HFFc6 (cell line): ENCODE measurements around the gene CACNA1C. TPM values are rescaled to one million over a fixed set of nuclear protein-coding genes. Genes with fewer than 3 reads are reported as not detected.

ENCODE experiments used
- DNase-seq: peaks from one replicate; pipeline ENCODE4 v3.0.0-alpha.2; 2018
- H3K27ac Mint-ChIP-seq: 2 replicates; pipeline ENCODE4 v1.8.0; 2020; ENCODE audit warnings: mild to moderate bottlenecking, mixed read lengths
- H3K27me3 Mint-ChIP-seq: 2 replicates; pipeline ENCODE4 v1.8.0; 2021; ENCODE audit warnings: mild to moderate bottlenecking, moderate library complexity, mixed read lengths; ENCODE audit not compliant: insufficient read depth
- H3K36me3 Mint-ChIP-seq: 2 replicates; pipeline ENCODE4 v1.8.0; 2021; ENCODE audit warnings: low read depth, mixed read lengths
- H3K4me1 Mint-ChIP-seq: 2 replicates; pipeline ENCODE4 v1.8.0; 2020; ENCODE audit warnings: low read depth, mixed read lengths
- H3K4me3 Mint-ChIP-seq: 2 replicates; pipeline ENCODE4 v1.8.0; 2020; ENCODE audit warnings: mild to moderate bottlenecking, moderate library complexity, mixed read lengths
- H3K9me3 Mint-ChIP-seq: 2 replicates; pipeline ENCODE4 v1.8.0; 2020; ENCODE audit warnings: mild to moderate bottlenecking, mixed read lengths
- total RNA-seq, 6 experiments: library from RNA; stranded (reverse); fragmentation: NEBNext Ultra II Directional; extraction: Animal tissue kit (Norgen Biotek cat#: 25700); gene quantifications; 2 replicates in 1 of 6; 3 replicates in 5 of 6; pipeline ENCODE4 v1.2.3, GENCODE V29; 2021
- TF ChIP-seq, protein P1 (sequence below): fragments of 200-600 bp; sonication (generic); IDR thresholded peaks from 2 replicates; pipeline ENCODE4 v1.5.0; 2021; ENCODE audit warnings: antibody characterized with exemption, mild to moderate bottlenecking

Gene CACNA1C
- total RNA-seq, 6 experiments from 2014 or later, result 6.7 to 11.5 (median 10.6) TPM

DNA sequence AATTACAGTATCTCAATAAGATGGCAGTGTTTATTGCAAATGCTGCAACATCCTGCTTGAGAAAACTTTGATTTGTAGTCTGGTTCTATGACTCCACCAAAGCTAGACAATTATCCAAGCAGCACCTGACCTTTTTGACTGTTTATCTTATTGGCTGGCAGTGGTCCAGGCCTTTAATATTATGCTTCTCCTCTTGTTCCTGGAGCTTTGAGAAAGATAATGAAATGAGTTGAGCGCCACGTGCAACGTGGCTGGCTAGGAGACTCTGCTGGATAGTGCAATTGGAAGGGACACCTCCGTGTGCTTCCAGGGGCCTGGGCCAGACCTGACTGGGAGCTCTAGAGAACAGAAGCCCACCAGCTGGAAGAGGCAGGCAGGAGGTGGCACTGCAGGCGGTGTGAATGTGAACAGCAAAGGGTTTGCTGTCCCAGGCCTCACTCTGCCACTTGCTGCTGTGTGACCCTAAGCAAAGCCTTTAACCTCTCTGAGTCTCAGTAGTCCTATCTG is 349.3 kb downstream of the CACNA1C start:
- DNase-seq, result no peak
- Mint-ChIP-seq H3K4me1 (peaks cover 15% of the 10 kb centered on the region), H3K36me3 (no peaks in the 10 kb centered on the region), H3K9me3 (no peaks in the 10 kb centered on the region), H3K27me3 (no peaks in the 10 kb centered on the region; the same call in 1 of the 2 replicates), H3K27ac (no peak overlapping the region), H3K4me3 (no peak overlapping the region)
- TF ChIP-seq, protein P1, sequence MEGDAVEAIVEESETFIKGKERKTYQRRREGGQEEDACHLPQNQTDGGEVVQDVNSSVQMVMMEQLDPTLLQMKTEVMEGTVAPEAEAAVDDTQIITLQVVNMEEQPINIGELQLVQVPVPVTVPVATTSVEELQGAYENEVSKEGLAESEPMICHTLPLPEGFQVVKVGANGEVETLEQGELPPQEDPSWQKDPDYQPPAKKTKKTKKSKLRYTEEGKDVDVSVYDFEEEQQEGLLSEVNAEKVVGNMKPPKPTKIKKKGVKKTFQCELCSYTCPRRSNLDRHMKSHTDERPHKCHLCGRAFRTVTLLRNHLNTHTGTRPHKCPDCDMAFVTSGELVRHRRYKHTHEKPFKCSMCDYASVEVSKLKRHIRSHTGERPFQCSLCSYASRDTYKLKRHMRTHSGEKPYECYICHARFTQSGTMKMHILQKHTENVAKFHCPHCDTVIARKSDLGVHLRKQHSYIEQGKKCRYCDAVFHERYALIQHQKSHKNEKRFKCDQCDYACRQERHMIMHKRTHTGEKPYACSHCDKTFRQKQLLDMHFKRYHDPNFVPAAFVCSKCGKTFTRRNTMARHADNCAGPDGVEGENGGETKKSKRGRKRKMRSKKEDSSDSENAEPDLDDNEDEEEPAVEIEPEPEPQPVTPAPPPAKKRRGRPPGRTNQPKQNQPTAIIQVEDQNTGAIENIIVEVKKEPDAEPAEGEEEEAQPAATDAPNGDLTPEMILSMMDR, result no peak

- Mint-ChIP-seq H3K27me3 (no peaks in the 10 kb centered on the region; the same call in 1 of the 2 replicates), H3K27ac (no peak overlapping the region), H3K4me3 (no peak overlapping the region), H3K9me3 (no peaks in the 10 kb centered on the region), H3K36me3 (no peaks in the 10 kb centered on the region), H3K4me1 (peaks cover 7% of the 10 kb centered on the region)
- no peak for DNase-seq
- TF ChIP-seq, protein P1, result no peak
These were observed 350.6 kb downstream of the CACNA1C start for GRCh38 chr12:2403221-2403976.

- H3K36me3 Mint-ChIP-seq, result no peaks in the 10 kb centered on the region
- no peak overlapping the region for H3K27ac Mint-ChIP-seq
- no peaks in the 10 kb centered on the region for H3K9me3 Mint-ChIP-seq
- H3K4me3 Mint-ChIP-seq, result no peak overlapping the region
- no peaks in the 10 kb centered on the region; the same call in 1 of the 2 replicates for H3K27me3 Mint-ChIP-seq
- DNase-seq, result no peak
- TF ChIP-seq, protein P1, result no peak
- peaks cover under 1% of the 10 kb centered on the region; the same call in 1 of the 2 replicates for H3K4me1 Mint-ChIP-seq
These were observed 352.3 kb downstream of the CACNA1C start for GRCh38 chr12:2405039-2405438.

GRCh38 chr12:2406903-2407302 is 354.1 kb downstream of the CACNA1C start:
- Mint-ChIP-seq H3K9me3 (no peaks in the 10 kb centered on the region), H3K27ac (no peak overlapping the region), H3K4me1 (no peaks in the 10 kb centered on the region), H3K36me3 (no peaks in the 10 kb centered on the region), H3K27me3 (no peaks in the 10 kb centered on the region; the same call in 1 of the 2 replicates), H3K4me3 (no peak overlapping the region)
- TF ChIP-seq, protein P1, result no peak
- DNase-seq, result no peak

DNA sequence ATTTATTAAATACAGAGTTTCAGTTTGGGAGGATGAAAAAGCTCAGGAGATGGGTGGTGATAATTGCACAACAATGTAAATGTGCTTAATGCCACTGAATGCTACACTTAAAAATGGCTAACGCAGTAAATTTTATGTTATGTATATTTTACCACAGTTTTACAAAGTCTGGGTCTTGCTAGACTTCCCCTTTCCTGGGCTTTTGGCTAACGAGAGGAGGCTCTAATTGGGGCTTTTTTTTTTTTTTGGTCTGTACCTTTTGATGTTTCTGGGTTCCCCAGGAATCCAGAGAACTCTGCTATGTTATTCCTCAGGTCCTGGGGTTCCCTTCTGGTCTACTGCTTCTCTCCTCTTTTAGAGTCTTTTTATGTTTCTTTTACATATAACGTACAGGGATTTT is 355.5 kb downstream of the CACNA1C start:
- Mint-ChIP-seq H3K36me3 (no peaks in the 10 kb centered on the region), H3K9me3 (no peaks in the 10 kb centered on the region), H3K27ac (no peak overlapping the region), H3K4me3 (no peak overlapping the region), H3K27me3 (peaks cover under 1% of the 10 kb centered on the region; the same call in 1 of the 2 replicates), H3K4me1 (no peaks in the 10 kb centered on the region)
- DNase-seq, result no peak
- TF ChIP-seq, protein P1, result no peak
